GM12891 (cell line): ENCODE data around the gene NLK.

ENCODE experiments used
- POLR2A ChIP-seq: IDR thresholded peaks from 2 replicates; pipeline ENCODE4 v1.6.1; 2011; ENCODE audit warnings: low read depth, low read length, control low read depth
- POLR2AphosphoS5 ChIP-seq: IDR thresholded peaks from 2 replicates; pipeline ENCODE4 v1.6.1; 2011; ENCODE audit warnings: low read depth, low read length, control low read depth

- TF ChIP-seq POLR2AphosphoS5 (no peak), POLR2A (no peak)
These were observed 45.3 kb downstream of the NLK start for GRCh38 chr17:28087743-28088142.
